T-helper 1 cell treated with Interleukin-12 subunit alpha and Interleukin-12 subunit beta and Interleukin-4 antibody, amounts not matched to agents 30 ng/mL and 1 ng/mL, for 36 hours (primary cell): Measurements from ENCODE around the gene TAS2R46. TPM values are rescaled to one million over a fixed set of nuclear protein-coding genes. Genes with fewer than 3 reads are reported as not detected.
"Not testable (repeated sequence)": the region's sequence is repeated elsewhere in the genome, so short reads cannot be mapped to it uniquely, and the experiment has no call there.

Experiments used
- intact Hi-C: fragments of 100-400 bp; cut with micrococcal nuclease; formaldehyde crosslinking; loops from one replicate; pipeline ENCODE4 v1.15.1; 2024
- total RNA-seq: library from RNA; stranded (reverse); gene quantifications from 2 replicates; pipeline ENCODE4 v1.2.3, GENCODE V29; 2022

TAS2R46 gene
- total RNA-seq, 1 donor from 2014 or later = 3.3 TPM

GRCh38 chr12:11040162-11040561 lies 21.9 kb downstream of the TAS2R46 start:
- intact Hi-C loops = no loop called here

DNA sequence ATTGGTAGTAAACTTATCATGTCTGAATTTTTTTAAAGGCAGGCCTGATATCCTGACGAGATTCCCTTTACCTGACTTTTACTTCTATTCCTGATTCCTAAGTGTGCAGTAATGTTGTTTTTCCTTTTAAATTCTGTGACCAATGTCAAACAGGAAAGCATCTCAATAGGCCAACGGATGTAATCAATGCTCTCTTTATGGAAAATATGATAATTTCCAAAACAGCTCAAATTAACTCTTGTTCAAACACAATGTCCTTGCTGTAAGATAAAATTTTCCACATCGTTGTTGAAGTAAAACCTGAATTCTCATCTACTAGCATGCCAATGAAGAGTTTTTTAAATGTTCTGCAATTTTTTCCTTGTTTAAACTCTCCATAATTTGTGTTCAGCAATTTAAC lies 22.9 kb downstream of the TAS2R46 start:
- intact Hi-C loops = no loop called here

GRCh38 chr12:11033959-11034358 lies 28.1 kb downstream of the TAS2R46 start:
- intact Hi-C loops = not testable (repeated sequence)

GRCh38 chr12:11031307-11031706 lies 30.8 kb downstream of the TAS2R46 start, which contains the start of gene TAS2R31:
TSS of gene TAS2R31 (minus strand) at chr12:11031407. CDS start at chr12:11031335, 72 bp downstream.
- intact Hi-C loops = loop anchor here (2.0 kb wide), 1 partner anchor 67 kb away; no protein-coding TSS in a partner anchor

DNA sequence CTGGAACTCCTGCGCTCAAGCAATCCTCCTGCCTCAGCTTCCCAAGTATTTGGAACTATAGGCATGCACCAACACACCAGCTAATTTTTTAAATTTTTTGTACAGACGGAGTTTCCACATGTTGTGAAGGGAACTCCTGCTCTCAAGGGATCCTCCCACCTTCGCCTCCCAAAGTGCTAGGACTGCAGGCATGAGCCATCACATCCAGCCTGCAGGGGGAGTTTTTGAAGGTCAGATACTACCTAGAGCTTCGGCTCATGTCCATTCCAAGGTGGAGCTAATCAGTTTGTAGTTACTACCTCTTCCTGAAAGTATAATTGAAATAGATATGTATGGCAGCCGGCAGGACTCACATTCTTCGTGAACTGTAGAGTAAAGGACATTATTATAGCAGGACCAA lies 36.0 kb downstream of the TAS2R46 start:
- intact Hi-C loops = no loop called here

DNA sequence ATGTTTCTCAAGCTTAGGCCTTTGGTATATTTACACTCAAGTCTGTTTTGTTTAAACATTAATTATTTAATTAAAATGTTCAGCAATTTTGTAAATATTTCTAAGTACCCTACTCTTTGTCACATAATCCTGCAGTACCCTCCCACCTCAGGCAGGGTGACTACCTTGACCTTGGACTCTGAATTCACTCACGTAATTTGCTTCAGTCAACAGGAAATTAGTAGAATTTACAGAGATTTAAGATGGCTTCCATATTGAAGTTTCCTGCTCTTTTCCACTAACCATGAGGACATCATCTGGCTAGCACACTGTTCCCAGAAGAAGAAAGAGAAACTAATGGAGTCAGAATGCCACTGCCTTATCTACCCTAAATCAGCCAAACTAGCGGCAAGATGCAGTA lies 38.7 kb downstream of the TAS2R46 start:
- intact Hi-C loops = no loop called here

- intact Hi-C loops = no loop called here
These were observed 39.6 kb downstream of the TAS2R46 start, which contains the start of gene TAS2R19 for GRCh38 chr12:11022520-11022919. TSS of gene TAS2R19 (minus strand) at chr12:11022620. CDS start at chr12:11022571, 49 bp downstream.

- intact Hi-C loops = no loop called here
These were observed 45.2 kb downstream of the TAS2R46 start for GRCh38 chr12:11016937-11017336.

GRCh38 chr12:11015775-11016430 lies 46.2 kb downstream of the TAS2R46 start:
- intact Hi-C loops = loop anchor here (2.0 kb wide), 1 partner anchor 53 kb away; no protein-coding TSS in a partner anchor

DNA sequence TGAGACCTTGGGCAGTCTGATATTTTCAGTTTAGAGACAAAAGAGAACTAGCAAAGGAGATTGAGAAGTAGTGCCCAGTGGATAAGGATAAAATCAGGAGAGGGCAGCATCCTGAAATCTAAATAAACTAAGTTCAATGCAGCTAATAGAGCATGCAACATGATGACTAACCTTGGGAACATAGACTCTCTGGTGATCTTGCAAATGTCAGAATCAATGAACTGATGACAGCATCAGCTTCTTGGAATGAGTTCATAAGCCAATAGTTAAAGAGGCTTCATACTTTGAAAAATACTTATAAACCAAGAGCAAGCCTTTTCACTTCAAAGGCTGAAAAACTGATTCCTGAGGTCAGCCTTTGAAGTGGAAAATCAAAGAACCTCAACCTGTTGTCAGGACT lies 47.9 kb downstream of the TAS2R46 start:
- intact Hi-C loops = loop anchor here (2.0 kb wide), 1 partner anchor 55 kb away; no protein-coding TSS in a partner anchor

Other genes with a start within 250 kb of the TAS2R46 start
- gene TAS2R10, start 235.9 kb downstream of the TAS2R46 start, total RNA-seq = 0.34 and 0.39 TPM in 2 replicates
- 2.1 and 2.4 TPM in 2 replicates for gene PRR4, start 212.8 kb downstream of the TAS2R46 start, total RNA-seq
- 24.7 and 31.8 TPM in 2 replicates for gene PRH1, start 178.0 kb downstream of the TAS2R46 start, total RNA-seq
- gene TAS2R13, start 152.7 kb downstream of the TAS2R46 start, total RNA-seq = 2.0 and 2.8 TPM in 2 replicates
- gene PRH2, start 133.1 kb downstream of the TAS2R46 start, total RNA-seq = not detected in 2 replicates
- gene TAS2R14, start 123.0 kb downstream of the TAS2R46 start, total RNA-seq = 4.7 and 5.2 TPM in 2 replicates
- 1.8 TPM in 2 replicates for gene TAS2R50, start 75.4 kb downstream of the TAS2R46 start, total RNA-seq
- gene TAS2R20, start 64.0 kb downstream of the TAS2R46 start, total RNA-seq = 1.8 and 2.6 TPM in 2 replicates
- gene TAS2R19, start 39.7 kb downstream of the TAS2R46 start, total RNA-seq = 3.9 and 4.5 TPM in 2 replicates
- gene TAS2R31, start 30.9 kb downstream of the TAS2R46 start, total RNA-seq = 3.5 and 4.9 TPM in 2 replicates
- 1.0 and 1.2 TPM in 2 replicates for gene TAS2R43, start 30.0 kb upstream of the TAS2R46 start, total RNA-seq
- 4.2 and 5.4 TPM in 2 replicates for gene TAS2R30, start 72.3 kb upstream of the TAS2R46 start, total RNA-seq
- 7.6 and 8.4 TPM in 2 replicates for gene SMIM10L1, start 108.9 kb upstream of the TAS2R46 start, total RNA-seq
- not detected in 2 replicates for gene TAS2R42, start 124.6 kb upstream of the TAS2R46 start, total RNA-seq
- gene PRB3, start 207.4 kb upstream of the TAS2R46 start, total RNA-seq = not detected in 2 replicates
- not detected in 2 replicates for gene PRB4, start 248.1 kb upstream of the TAS2R46 start, total RNA-seq